HL-60/S4 treated with retinoic acid at 250 ng/mL for 4 days and 3 days (cell line): Measurements from ENCODE around the gene ADAMTS2.

ENCODE experiments used
- in situ Hi-C: fragments of 300-500 bp; cut with MboI; formaldehyde crosslinking; loops from 2 replicates; pipeline ENCODE4 v1.7.0; 2022; ENCODE audit warnings: low sequenced_read_pairs

The ADAMTS2 gene

GRCh38 chr5:179313849-179314521 lies 31.3 kb downstream of the ADAMTS2 start:
- in situ Hi-C loops = no loop called here

- in situ Hi-C loops = no loop called here
Observed at GRCh38 chr5:179312557-179313235, 32.6 kb downstream of the ADAMTS2 start.

- in situ Hi-C loops = no loop called here
Observed at GRCh38 chr5:179311581-179311980, 33.7 kb downstream of the ADAMTS2 start.

GRCh38 chr5:179311091-179311470 lies 34.2 kb downstream of the ADAMTS2 start:
- in situ Hi-C loops = no loop called here

- in situ Hi-C loops = no loop called here
Observed at GRCh38 chr5:179310439-179311090, 34.7 kb downstream of the ADAMTS2 start.

GRCh38 chr5:179309751-179310320 lies 35.4 kb downstream of the ADAMTS2 start:
- in situ Hi-C loops = no loop called here

- in situ Hi-C loops = no loop called here
Observed at GRCh38 chr5:179309383-179309670, 35.9 kb downstream of the ADAMTS2 start.

GRCh38 chr5:179308563-179309382 lies 36.5 kb downstream of the ADAMTS2 start:
- in situ Hi-C loops = no loop called here

- in situ Hi-C loops = no loop called here
Observed at GRCh38 chr5:179307931-179308471, 37.3 kb downstream of the ADAMTS2 start.

- in situ Hi-C loops = no loop called here
Observed at GRCh38 chr5:179307013-179307800, 38.1 kb downstream of the ADAMTS2 start.

GRCh38 chr5:179306191-179307012 lies 38.9 kb downstream of the ADAMTS2 start:
- in situ Hi-C loops = no loop called here

GRCh38 chr5:179304871-179305270 lies 40.4 kb downstream of the ADAMTS2 start:
- in situ Hi-C loops = no loop called here

GRCh38 chr5:179304466-179304865 lies 40.8 kb downstream of the ADAMTS2 start:
- in situ Hi-C loops = no loop called here

- in situ Hi-C loops = no loop called here
Observed at GRCh38 chr5:179303451-179304200, 41.6 kb downstream of the ADAMTS2 start.

GRCh38 chr5:179302499-179303185 lies 42.6 kb downstream of the ADAMTS2 start:
- in situ Hi-C loops = no loop called here

- in situ Hi-C loops = no loop called here
Observed at GRCh38 chr5:179301796-179302195, 43.5 kb downstream of the ADAMTS2 start.

GRCh38 chr5:179301376-179301775 lies 43.9 kb downstream of the ADAMTS2 start:
- in situ Hi-C loops = no loop called here
